Smooth muscle cell (in vitro differentiated cells): Measurements from ENCODE around the gene RSBN1L. TPM values are rescaled to one million over a fixed set of nuclear protein-coding genes. Genes with fewer than 3 reads are reported as not detected.

Source experiments
- DNase-seq: peaks from one replicate; lab custom pipeline; 2025; ENCODE audit not compliant: unreplicated experiment; lab: John Stamatoyannopoulos, UW
- H2AFZ ChIP-seq: fragments of 200-600 bp; sonication (generic); 2 replicates; pipeline ENCODE4 v1.6.0; 2016; ENCODE audit warnings: antibody characterized with exemption, low read depth, mild to moderate bottlenecking
- H3F3A ChIP-seq: fragments of 200-600 bp; sonication (generic); 2 replicates; pipeline ENCODE4 v1.6.0; 2017; ENCODE audit warnings: antibody characterized with exemption, low read depth
- H3K27ac ChIP-seq: fragments of 200-600 bp; sonication (generic); 2 replicates; pipeline ENCODE4 v1.5.1; 2016; ENCODE audit warnings: low read depth, mild to moderate bottlenecking
- H3K27me3 ChIP-seq: fragments of 200-600 bp; sonication (generic); 2 replicates; pipeline ENCODE4 v1.6.1; 2016; ENCODE audit warnings: low read depth, mild to moderate bottlenecking
- H3K36me3 ChIP-seq: fragments of 200-600 bp; sonication (generic); 2 replicates; pipeline ENCODE4 v1.5.1; 2016; ENCODE audit warnings: low read depth
- H3K4me1 ChIP-seq: fragments of 200-600 bp; sonication (generic); 2 replicates; pipeline ENCODE4 v1.5.1; 2016; ENCODE audit warnings: low read depth
- H3K4me2 ChIP-seq: fragments of 200-600 bp; sonication (generic); 2 replicates; pipeline ENCODE4 v1.6.0; 2016; ENCODE audit warnings: mild to moderate bottlenecking
- H3K4me3 ChIP-seq: fragments of 200-600 bp; sonication (generic); 2 replicates; pipeline ENCODE4 v1.5.1; 2016; ENCODE audit warnings: mild to moderate bottlenecking
- H3K79me2 ChIP-seq: fragments of 200-600 bp; sonication (generic); 2 replicates; pipeline ENCODE4 v1.6.0; 2016; ENCODE audit warnings: low read depth, mild to moderate bottlenecking
- H3K9ac ChIP-seq: fragments of 200-600 bp; sonication (generic); 2 replicates; pipeline ENCODE4 v1.6.0; 2016; ENCODE audit warnings: low read depth
- H3K9me3 ChIP-seq: fragments of 200-600 bp; sonication (generic); replicated peaks from 2 replicates; pipeline ENCODE4 v1.5.1; 2016; ENCODE audit warnings: low read depth
- H4K20me1 ChIP-seq: fragments of 200-600 bp; sonication (generic); 2 replicates; pipeline ENCODE4 v1.6.0; 2016; ENCODE audit warnings: low read depth
- WGBS: methylation state at CpG from one replicate; pipeline ENCODE4 v1.1.7; 2016; ENCODE audit warnings: low lambda C conversion rate; 5-methylcytosine and 5-hydroxymethylcytosine counted together
- polyA plus RNA-seq: library from polyadenylated mRNA; unstranded; fragments of >200 nt; fragmentation: Nextera tagmentation; extraction: Ambion mirVana; gene quantifications from 2 replicates; pipeline ENCODE4 v1.2.1, GENCODE V29; 2016
- total RNA-seq: library from RNA; depleted of rRNA; stranded (reverse); fragments of >200 nt; gene quantifications from 2 replicates; pipeline ENCODE4 v1.2.3, GENCODE V29; 2014
- TF ChIP-seq, protein P1 (sequence below): fragments of 200-600 bp; sonication (generic); IDR thresholded peaks from 2 replicates; pipeline ENCODE4 v1.5.1; 2017; ENCODE audit warnings: borderline replicate concordance, mild to moderate bottlenecking, antibody characterized with exemption; ENCODE audit not compliant: insufficient read depth, poor library complexity, severe bottlenecking

RSBN1L gene
- total and polyA plus RNA-seq, 2 experiments from 2014 or later, result 3.8 to 26.2 TPM

DNA sequence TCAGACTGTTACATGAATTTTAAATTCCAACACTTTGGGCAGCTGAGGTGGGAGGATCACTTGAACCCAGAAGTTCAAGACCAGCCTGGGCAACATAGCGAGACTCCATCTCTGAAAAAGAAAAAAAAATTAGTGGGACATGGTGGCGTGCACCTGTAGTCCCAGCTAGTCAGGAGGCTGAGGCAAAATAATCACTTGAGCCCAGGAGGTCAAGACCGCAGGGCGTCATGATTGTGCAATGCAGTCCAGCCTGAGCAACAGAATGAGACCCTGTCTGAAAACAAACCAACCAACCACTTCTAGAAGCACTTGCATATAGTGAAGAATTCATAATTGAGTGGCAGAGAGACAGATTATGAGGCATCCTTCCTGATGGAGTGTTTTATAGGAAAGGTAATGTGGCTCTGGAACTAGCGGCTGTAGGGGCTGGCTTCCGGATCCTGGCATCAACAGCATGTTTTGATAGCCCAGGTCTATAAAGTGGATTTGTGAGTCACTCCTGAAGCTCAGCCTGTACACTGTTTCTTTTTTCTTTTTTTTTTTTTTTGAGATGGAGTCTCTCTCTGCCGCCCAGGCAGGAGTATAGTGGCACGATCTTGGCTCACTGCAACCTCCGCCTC lies 40.3 kb upstream of the RSBN1L start:
- TF ChIP-seq, protein P1, sequence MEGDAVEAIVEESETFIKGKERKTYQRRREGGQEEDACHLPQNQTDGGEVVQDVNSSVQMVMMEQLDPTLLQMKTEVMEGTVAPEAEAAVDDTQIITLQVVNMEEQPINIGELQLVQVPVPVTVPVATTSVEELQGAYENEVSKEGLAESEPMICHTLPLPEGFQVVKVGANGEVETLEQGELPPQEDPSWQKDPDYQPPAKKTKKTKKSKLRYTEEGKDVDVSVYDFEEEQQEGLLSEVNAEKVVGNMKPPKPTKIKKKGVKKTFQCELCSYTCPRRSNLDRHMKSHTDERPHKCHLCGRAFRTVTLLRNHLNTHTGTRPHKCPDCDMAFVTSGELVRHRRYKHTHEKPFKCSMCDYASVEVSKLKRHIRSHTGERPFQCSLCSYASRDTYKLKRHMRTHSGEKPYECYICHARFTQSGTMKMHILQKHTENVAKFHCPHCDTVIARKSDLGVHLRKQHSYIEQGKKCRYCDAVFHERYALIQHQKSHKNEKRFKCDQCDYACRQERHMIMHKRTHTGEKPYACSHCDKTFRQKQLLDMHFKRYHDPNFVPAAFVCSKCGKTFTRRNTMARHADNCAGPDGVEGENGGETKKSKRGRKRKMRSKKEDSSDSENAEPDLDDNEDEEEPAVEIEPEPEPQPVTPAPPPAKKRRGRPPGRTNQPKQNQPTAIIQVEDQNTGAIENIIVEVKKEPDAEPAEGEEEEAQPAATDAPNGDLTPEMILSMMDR, result no peak
- DNase-seq, result no peak
- WGBS, result 96% methylated on average over 9 of the region's 9 CpGs

DNA sequence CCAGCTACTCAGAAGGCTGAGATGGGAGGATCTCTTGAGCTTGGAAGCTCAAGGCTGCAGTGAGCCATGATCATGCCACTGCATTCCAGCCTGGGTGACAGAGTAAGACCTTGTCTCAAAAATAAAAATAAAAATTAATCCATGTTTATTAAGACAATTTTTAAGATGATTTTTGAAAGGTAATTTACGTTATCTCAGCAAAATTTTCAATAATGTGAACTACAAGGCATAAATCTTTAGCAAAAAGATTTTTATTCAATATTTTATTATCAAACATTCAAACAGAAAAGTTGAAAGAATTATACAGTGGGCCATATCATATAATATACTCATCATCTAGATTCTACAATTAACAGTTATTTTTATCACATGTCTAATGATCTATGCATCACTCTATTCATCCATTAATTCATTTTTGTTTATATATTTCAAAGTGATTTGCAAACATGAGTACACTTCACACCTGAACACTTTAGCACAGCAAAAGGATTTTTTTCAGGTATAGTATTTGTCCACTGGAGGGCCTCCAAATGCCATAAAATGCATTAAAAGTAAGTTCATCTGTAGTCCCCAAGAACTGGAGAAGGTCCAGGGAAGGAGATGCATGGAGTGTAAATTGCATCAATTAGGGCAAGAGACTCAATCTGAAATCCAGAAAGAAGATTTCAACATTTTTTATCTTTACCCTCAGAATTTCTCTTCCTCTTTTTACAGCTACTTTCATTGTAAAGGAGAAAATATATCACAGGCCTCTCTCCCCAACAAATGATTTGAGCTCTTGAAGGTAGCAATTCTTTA lies 38.6 kb upstream of the RSBN1L start:
- Histone ChIP-seq H3K27me3 (no peaks in the 10 kb centered on the region), H3K27ac (no peak overlapping the region), H3K79me2 (no peaks in the 10 kb centered on the region), H3K9ac (no peak overlapping the region), H2AFZ (no peak overlapping the region), H3K36me3 (no peaks in the 10 kb centered on the region), H3K4me1 (no peaks in the 10 kb centered on the region), H3K4me2 (no peak overlapping the region), H4K20me1 (no peaks in the 10 kb centered on the region), H3K9me3 (no peaks in the 10 kb centered on the region), H3F3A (no peaks in the 10 kb centered on the region), H3K4me3 (no peak overlapping the region)
- 96% methylated on average over 1 of the region's 1 CpG for WGBS
- TF ChIP-seq, protein P1, result peak; percentile 41
- no peak for DNase-seq

More for the DNA sequence above, 40.3 kb upstream of the RSBN1L start:
- H3F3A ChIP-seq, result no peaks in the 10 kb centered on the region
- no peak overlapping the region for H3K9ac ChIP-seq
- H3K4me3 ChIP-seq, result no peak overlapping the region
- no peaks in the 10 kb centered on the region for H3K9me3 ChIP-seq
- H3K27me3 ChIP-seq, result no peaks in the 10 kb centered on the region
- no peak overlapping the region for H2AFZ ChIP-seq
- no peaks in the 10 kb centered on the region for H3K36me3 ChIP-seq
- H3K79me2 ChIP-seq, result no peaks in the 10 kb centered on the region
- no peaks in the 10 kb centered on the region for H3K4me1 ChIP-seq
- no peak overlapping the region for H3K4me2 ChIP-seq
- H3K27ac ChIP-seq, result no peak overlapping the region
- H4K20me1 ChIP-seq, result peaks cover 3% of the 10 kb centered on the region

DNA sequence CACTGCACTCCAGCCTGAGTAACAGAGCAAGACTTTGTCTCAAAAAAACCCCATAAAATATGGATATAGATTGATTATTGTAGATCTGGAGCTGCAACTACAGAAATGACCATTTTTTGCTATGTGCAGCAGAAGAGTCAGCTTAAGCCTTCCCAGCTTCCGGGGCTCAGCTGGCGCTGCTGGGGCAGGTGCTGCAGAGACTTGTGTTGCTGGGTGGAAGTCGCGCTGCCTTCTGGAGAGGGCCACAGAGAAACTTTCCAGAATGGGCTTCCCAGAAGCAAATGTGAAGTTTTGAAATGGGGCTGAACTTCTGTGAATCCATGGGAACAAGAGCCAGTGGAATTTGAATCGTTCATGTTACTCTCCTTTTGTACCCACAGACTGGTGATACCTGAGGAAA lies 37.3 kb upstream of the RSBN1L start:
- TF ChIP-seq, protein P1, result no peak
- 98% methylated on average over 5 of the region's 5 CpGs for WGBS
- Histone ChIP-seq H3K79me2 (no peaks in the 10 kb centered on the region), H3K4me3 (no peak overlapping the region), H3K4me1 (no peaks in the 10 kb centered on the region), H2AFZ (no peak overlapping the region), H3K27me3 (no peaks in the 10 kb centered on the region), H3K9ac (no peak overlapping the region), H3F3A (no peaks in the 10 kb centered on the region), H3K27ac (no peak overlapping the region), H3K9me3 (no peaks in the 10 kb centered on the region), H4K20me1 (no peaks in the 10 kb centered on the region), H3K4me2 (no peak overlapping the region), H3K36me3 (no peaks in the 10 kb centered on the region)
- no peak for DNase-seq
